HL-60 (cell line): ENCODE measurements around the gene GOLGA6B.
"Not testable (repeated sequence)": the region's sequence is repeated elsewhere in the genome, so short reads cannot be mapped to it uniquely, and the experiment has no call there.

Experiments
- CTCF ChIP-seq: IDR thresholded peaks from one replicate; pipeline ENCODE4 v1.5.1; 2011; ENCODE audit warnings: low read length, control low read depth, inconsistent platforms; ENCODE audit not compliant: insufficient read depth
- GABPA ChIP-seq: IDR thresholded peaks from 2 replicates; pipeline ENCODE4 v1.6.1; 2012; ENCODE audit warnings: low read depth
- POLR2AphosphoS5 ChIP-seq: IDR thresholded peaks from 2 replicates; pipeline ENCODE4 v1.6.1; 2012; ENCODE audit warnings: low read depth
- REST ChIP-seq: IDR thresholded peaks from 2 replicates; pipeline ENCODE4 v1.6.1; 2012; ENCODE audit warnings: low read depth; ENCODE audit not compliant: insufficient replicate concordance
- SPI1 ChIP-seq: IDR thresholded peaks from 2 replicates; pipeline ENCODE4 v1.6.1; 2012; ENCODE audit warnings: low read depth, mild to moderate bottlenecking, borderline replicate concordance

- TF ChIP-seq REST, CTCF, POLR2AphosphoS5, GABPA, SPI1: not testable (repeated sequence)
These were observed 42.2 kb upstream of the GOLGA6B start for GRCh38 chr15:72612324-72612723.
